Brain microvascular endothelial cell (primary cell): ENCODE data around the gene SYAP1.
"Not testable (repeated sequence)": the region's sequence is repeated elsewhere in the genome, so short reads cannot be mapped to it uniquely, and the experiment has no call there.

Experiments used
- DNase-seq: peaks from one replicate; pipeline ENCODE4 v3.0.0-alpha.2; 2020
- H3K27ac ChIP-seq: fragments of 250-450 bp; sonication (Bioruptor Pico); 2 replicates; pipeline ENCODE4 v1.5.1; 2020; ENCODE audit warnings: mild to moderate bottlenecking, moderate library complexity
- H3K27me3 ChIP-seq: fragments of 250-450 bp; sonication (Bioruptor Pico); replicated peaks from 2 replicates; pipeline ENCODE4 v1.5.1; 2020; ENCODE audit warnings: mild to moderate bottlenecking
- H3K36me3 ChIP-seq: fragments of 250-450 bp; sonication (Bioruptor Pico); replicated peaks from 2 replicates; pipeline ENCODE4 v1.5.1; 2020; ENCODE audit warnings: mild to moderate bottlenecking
- H3K4me3 ChIP-seq: 2 replicates; pipeline ENCODE4 v1.5.1; 2011; ENCODE audit warnings: low read depth, mild to moderate bottlenecking, control low read depth, low read length, moderate library complexity
- CTCF ChIP-seq: IDR thresholded peaks from 2 replicates; pipeline ENCODE4 v1.5.1; 2011; ENCODE audit warnings: low read depth, mild to moderate bottlenecking, moderate library complexity, low read length, control low read depth, inconsistent platforms; ENCODE audit errors: missing control alignments
- in situ Hi-C: cut with HindIII; loops from 2 replicates; pipeline ENCODE4 v1.10.0; 2017; ENCODE audit warnings: low sequenced_read_pairs, low pct_ligation_motif_present

SYAP1 gene

DNA sequence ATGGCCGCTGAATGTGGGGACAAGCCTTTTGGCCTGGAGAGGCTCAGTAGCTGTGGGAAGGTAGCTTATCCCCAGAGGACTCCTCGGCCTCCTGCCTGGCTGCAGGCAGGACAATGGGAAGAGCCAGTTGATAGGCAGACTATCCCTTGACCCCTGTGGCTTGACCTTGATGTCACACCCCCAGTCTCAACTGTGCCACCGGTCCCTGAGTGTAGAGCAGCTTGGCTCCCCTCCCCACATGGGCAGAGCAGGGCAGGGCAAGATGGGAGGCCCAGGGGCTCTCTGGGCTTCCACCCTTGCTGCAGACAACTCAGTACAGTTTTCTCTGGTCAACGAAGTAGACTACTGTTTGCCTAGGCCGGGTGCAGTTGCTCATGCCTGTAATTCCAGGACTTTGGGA, 25.7 kb downstream of the SYAP1 start:
- no peak for TF ChIP-seq CTCF
- H3K27ac ChIP-seq: no peak overlapping the region
- peaks cover 54% of the 10 kb centered on the region for H3K36me3 ChIP-seq
- no peak for DNase-seq
- no peaks in the 10 kb centered on the region for H3K27me3 ChIP-seq
- H3K4me3 ChIP-seq: no peak overlapping the region
- in situ Hi-C loops: no loop called here

DNA sequence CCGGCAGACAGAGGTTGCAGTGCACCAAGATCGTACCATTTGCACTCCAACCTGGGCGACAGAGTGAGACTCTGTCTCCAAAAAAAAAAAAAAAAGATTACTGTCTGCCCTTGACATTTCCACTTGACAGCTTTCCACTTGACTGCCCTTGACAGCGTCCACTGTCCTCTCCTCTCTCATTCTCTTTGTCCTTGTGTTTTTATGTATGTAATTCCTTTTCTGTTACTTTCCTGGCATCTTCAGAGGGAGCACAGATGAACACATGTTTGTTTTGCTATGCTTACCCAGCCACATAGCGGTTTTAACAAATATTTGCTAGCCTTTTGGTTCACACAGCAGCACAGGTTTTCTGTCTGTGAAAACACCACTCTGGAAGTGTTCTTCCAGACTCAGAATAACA, 26.2 kb downstream of the SYAP1 start:
- no peaks in the 10 kb centered on the region for H3K27me3 ChIP-seq
- H3K36me3 ChIP-seq: peaks cover 57% of the 10 kb centered on the region
- TF ChIP-seq CTCF: no peak
- in situ Hi-C loops: no loop called here
- no peak for DNase-seq
- H3K4me3 ChIP-seq: no peak overlapping the region
- H3K27ac ChIP-seq: no peak overlapping the region

DNA sequence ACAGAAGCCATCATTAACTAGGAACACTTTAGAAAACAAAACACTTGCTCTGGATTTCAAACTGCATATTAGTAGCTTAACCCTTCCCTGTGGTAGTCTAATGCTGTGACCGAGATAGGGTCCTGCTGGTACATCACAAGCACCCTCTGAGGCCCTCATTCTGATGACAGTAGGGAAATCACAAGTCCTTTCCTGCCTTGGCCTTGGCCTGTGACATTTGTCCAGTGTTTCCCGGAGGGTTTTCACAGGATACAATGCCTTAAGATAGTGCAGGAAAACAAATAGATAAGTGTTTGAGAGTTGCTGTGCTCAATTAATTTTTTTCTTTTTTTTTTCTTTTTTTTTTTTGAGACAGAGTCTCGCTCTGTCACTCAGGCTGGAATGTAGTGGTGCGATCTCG, 29.0 kb downstream of the SYAP1 start:
- no peak for DNase-seq
- H3K4me3 ChIP-seq: no peak overlapping the region
- TF ChIP-seq CTCF: no peak
- peaks cover 48% of the 10 kb centered on the region for H3K36me3 ChIP-seq
- in situ Hi-C loops: no loop called here
- no peak overlapping the region for H3K27ac ChIP-seq
- no peaks in the 10 kb centered on the region for H3K27me3 ChIP-seq

DNA sequence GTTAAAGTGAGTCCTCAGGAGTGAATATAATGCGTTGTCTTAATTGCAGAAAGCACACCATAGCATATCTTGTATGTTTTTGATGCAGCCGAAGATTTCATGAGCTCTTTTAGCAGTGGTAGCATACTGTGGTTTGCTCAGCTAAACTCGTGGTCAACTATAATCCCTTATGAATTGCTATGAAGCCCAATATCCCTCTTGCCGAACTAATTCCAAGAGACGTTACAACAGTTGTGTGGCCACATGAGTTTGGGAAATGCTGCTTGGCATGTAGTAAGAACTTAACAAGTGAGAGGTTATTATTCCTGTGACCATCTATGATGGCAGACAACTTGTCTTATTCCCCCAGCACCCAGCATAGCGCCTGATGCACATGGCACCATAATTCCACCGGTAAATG, 30.7 kb downstream of the SYAP1 start:
- no peak for DNase-seq
- H3K36me3 ChIP-seq: peaks cover 44% of the 10 kb centered on the region
- H3K27me3 ChIP-seq: no peaks in the 10 kb centered on the region
- H3K27ac ChIP-seq: no peak overlapping the region
- TF ChIP-seq CTCF: no peak
- in situ Hi-C loops: no loop called here
- H3K4me3 ChIP-seq: no peak overlapping the region

- DNase-seq: no peak
- H3K27me3 ChIP-seq: no peaks in the 10 kb centered on the region
- no peak overlapping the region for H3K27ac ChIP-seq
- in situ Hi-C loops: no loop called here
- TF ChIP-seq CTCF: no peak
- H3K36me3 ChIP-seq: peaks cover 41% of the 10 kb centered on the region
- H3K4me3 ChIP-seq: no peak overlapping the region
Observed at GRCh38 chrX:16754019-16754418, 34.6 kb downstream of the SYAP1 start.

GRCh38 chrX:16756724-16757123, 37.3 kb downstream of the SYAP1 start:
- Histone ChIP-seq H3K4me3 (no peak overlapping the region), H3K27ac (no peak overlapping the region), H3K27me3 (no peaks in the 10 kb centered on the region), H3K36me3 (peaks cover 30% of the 10 kb centered on the region)
- no peak for TF ChIP-seq CTCF
- in situ Hi-C loops: no loop called here
- DNase-seq: no peak

GRCh38 chrX:16761500-16761899, 42.1 kb downstream of the SYAP1 start:
- peaks cover 17% of the 10 kb centered on the region for H3K36me3 ChIP-seq
- in situ Hi-C loops, DNase-seq, H3K4me3 ChIP-seq, H3K27me3 ChIP-seq, H3K27ac ChIP-seq: not testable (repeated sequence)
